ENCODE data around the gene SYT2. TPM values are rescaled to one million over a fixed set of nuclear protein-coding genes. Genes with fewer than 3 reads are reported as not detected.

Gene SYT2
- total RNA-seq, 2 donors from 2014 or later: not detected

GRCh38 chr1:202711949-202712635 is 1.8 kb upstream of the SYT2 start:
- no peak for DNase-seq (ENCODE audit: low spot score in 2 of 2)
- H3K9me3 Mint-ChIP-seq: no peaks in the 10 kb centered on the region
- no peaks in the 10 kb centered on the region for H3K36me3 Mint-ChIP-seq
- no peak for ATAC-seq
- H3K27ac Mint-ChIP-seq: no peak overlapping the region

- ATAC-seq (no peak), DNase-seq (ENCODE audit: low spot score in 2 of 2) (no peak)
- Mint-ChIP-seq H3K36me3 (no peaks in the 10 kb centered on the region), H3K27ac (no peak overlapping the region), H3K9me3 (no peaks in the 10 kb centered on the region)
Observed at GRCh38 chr1:202709276-202710041, 795 bp downstream of the SYT2 start.

GRCh38 chr1:202708456-202709275 is 1.6 kb downstream of the SYT2 start:
- no peaks in the 10 kb centered on the region for H3K36me3 Mint-ChIP-seq

DNA sequence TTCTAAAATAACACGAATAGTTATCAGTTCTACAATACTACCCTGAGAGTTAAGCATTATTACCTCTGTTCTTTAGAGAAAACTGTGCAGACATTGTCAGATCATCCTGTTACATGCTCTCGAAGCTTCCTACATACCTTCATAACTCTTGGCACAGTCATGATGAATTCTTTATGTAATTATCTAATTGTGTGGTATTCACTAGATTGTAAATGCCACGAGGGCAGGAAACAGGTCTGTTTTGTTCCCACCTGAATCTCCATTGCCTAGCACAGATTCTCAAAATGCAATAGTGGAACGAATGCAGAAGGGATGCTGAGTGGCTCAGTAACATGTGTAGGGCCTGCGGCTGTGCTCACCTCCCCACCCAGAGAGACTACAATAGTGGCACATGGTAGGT is 3.4 kb downstream of the SYT2 start:
- no peak for DNase-seq (ENCODE audit: low spot score in 2 of 2)
- H3K27ac Mint-ChIP-seq: no peak overlapping the region
- no peaks in the 10 kb centered on the region for H3K36me3 Mint-ChIP-seq
- no peak for ATAC-seq
- H3K9me3 Mint-ChIP-seq: no peaks in the 10 kb centered on the region

More at GRCh38 chr1:202708456-202709275, 1.6 kb downstream of the SYT2 start:
- H3K9me3 Mint-ChIP-seq: no peaks in the 10 kb centered on the region
- ATAC-seq: no peak
- H3K27ac Mint-ChIP-seq: no peak overlapping the region
- DNase-seq (ENCODE audit: low spot score in 2 of 2): no peak

- DNase-seq (ENCODE audit: low spot score in 2 of 2): no peak
- no peak for ATAC-seq
- Mint-ChIP-seq H3K27ac (no peak overlapping the region), H3K9me3 (no peaks in the 10 kb centered on the region), H3K36me3 (no peaks in the 10 kb centered on the region)
Observed at GRCh38 chr1:202704601-202705000, 5.7 kb downstream of the SYT2 start.

- DNase-seq (ENCODE audit: low spot score in 2 of 2): no peak
- no peak for ATAC-seq
- H3K27ac Mint-ChIP-seq: no peak overlapping the region
- H3K36me3 Mint-ChIP-seq: no peaks in the 10 kb centered on the region
- H3K9me3 Mint-ChIP-seq: no peaks in the 10 kb centered on the region
Observed at GRCh38 chr1:202703191-202703590, 7.1 kb downstream of the SYT2 start.

DNA sequence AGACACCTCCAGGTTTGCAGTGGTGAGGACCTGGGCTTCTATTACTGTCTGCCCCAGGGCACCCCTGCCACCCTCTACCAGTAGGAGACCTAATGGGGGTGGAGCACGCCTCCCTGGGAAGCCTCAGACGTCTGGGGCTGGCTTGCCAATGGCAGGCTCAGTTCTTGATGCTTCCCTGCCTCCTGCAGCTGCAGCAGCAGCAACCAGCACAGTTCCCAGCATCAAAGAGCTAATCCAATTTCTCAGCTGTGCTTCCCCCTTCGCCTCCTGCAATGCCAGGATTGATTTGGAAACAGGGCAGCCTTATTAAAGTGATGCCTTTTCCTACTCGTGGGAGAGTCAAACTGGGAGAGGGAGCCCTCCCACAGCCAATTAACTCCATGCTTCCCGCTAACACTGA is 8.2 kb downstream of the SYT2 start:
- no peak for ATAC-seq
- peak overlapping the region in 1 of 2 donors; percentile 56 for H3K27ac Mint-ChIP-seq
- DNase-seq (ENCODE audit: low spot score in 2 of 2): no peak
- no peaks in the 10 kb centered on the region for H3K36me3 Mint-ChIP-seq
- no peaks in the 10 kb centered on the region for H3K9me3 Mint-ChIP-seq

GRCh38 chr1:202701200-202701599 is 9.1 kb downstream of the SYT2 start:
- no peaks in the 10 kb centered on the region for H3K9me3 Mint-ChIP-seq
- no peak overlapping the region for H3K27ac Mint-ChIP-seq
- DNase-seq (ENCODE audit: low spot score in 2 of 2): no peak
- no peak for ATAC-seq
- no peaks in the 10 kb centered on the region for H3K36me3 Mint-ChIP-seq

GRCh38 chr1:202700061-202700460 is 10.2 kb downstream of the SYT2 start:
- Mint-ChIP-seq H3K36me3 (no peaks in the 10 kb centered on the region), H3K9me3 (no peaks in the 10 kb centered on the region), H3K27ac (no peak overlapping the region)
- DNase-seq (ENCODE audit: low spot score in 2 of 2) (no peak), ATAC-seq (no peak)

DNA sequence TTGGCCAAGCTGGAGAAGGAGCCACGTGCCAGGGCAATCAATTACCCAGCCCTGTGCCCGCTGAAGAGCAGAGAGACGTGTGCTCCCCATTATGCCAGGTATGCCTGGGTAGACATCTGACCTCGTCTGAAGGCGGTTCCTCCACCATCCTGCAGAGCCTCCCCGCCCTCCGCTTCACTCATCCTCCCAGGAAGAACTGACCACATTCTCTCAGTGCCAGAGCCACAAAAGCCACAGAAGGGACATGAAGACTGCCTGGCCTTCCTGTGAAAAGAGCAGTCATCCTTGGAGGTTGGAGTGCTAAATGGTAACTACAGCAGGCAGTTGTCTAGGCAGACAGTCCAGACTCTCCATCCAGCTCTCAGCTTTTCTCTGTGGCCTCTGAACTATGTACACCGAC is 12.0 kb downstream of the SYT2 start:
- ATAC-seq: peak in 1 of 2 donors; percentile 28

DNA sequence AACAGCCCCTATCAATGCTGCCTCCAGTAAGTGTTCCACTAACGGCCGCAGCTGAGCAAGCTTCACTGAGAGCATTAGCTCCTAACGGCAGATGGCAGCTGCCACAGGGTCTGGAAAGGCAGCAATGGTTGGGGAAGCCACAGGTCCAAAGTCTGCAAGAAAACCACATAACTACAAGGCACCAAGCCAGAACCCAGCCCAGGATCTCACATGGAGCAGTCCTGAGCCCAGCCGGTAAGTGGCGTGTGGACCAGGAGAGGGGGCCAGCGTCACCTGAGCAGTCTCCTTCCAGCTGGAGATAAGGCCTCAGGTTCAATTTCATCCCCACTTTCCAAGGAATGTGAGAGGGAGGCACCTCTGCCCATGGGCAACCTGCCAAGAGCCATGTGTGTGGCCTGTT is 13.2 kb downstream of the SYT2 start:
- Mint-ChIP-seq H3K9me3 (peaks cover 0 to 4% of the 10 kb centered on the region in 2 donors), H3K27ac (no peak overlapping the region), H3K36me3 (no peaks in the 10 kb centered on the region)
- DNase-seq (ENCODE audit: low spot score in 2 of 2) (no peak), ATAC-seq (no peak)

More for the DNA sequence above, 12.0 kb downstream of the SYT2 start:
- no peak for DNase-seq (ENCODE audit: low spot score in 2 of 2)
- no peak overlapping the region for H3K27ac Mint-ChIP-seq
- no peaks in the 10 kb centered on the region for H3K36me3 Mint-ChIP-seq
- no peaks in the 10 kb centered on the region for H3K9me3 Mint-ChIP-seq

- no peaks in the 10 kb centered on the region for H3K36me3 Mint-ChIP-seq
- ATAC-seq (no peak), DNase-seq (ENCODE audit: low spot score in 2 of 2) (no peak)
- H3K27ac Mint-ChIP-seq: no peak overlapping the region
- H3K9me3 Mint-ChIP-seq: peaks cover 0 to 4% of the 10 kb centered on the region in 2 donors
Observed at GRCh38 chr1:202694314-202694713, 15.9 kb downstream of the SYT2 start.

- Mint-ChIP-seq H3K36me3 (no peaks in the 10 kb centered on the region), H3K27ac (no peak overlapping the region)
Observed at GRCh38 chr1:202692959-202693555, 17.2 kb downstream of the SYT2 start.

GRCh38 chr1:202691816-202692215 is 18.4 kb downstream of the SYT2 start:
- H3K9me3 Mint-ChIP-seq: peaks cover 0 to 4% of the 10 kb centered on the region in 2 donors
- no peaks in the 10 kb centered on the region for H3K36me3 Mint-ChIP-seq
- ATAC-seq (no peak), DNase-seq (ENCODE audit: low spot score in 2 of 2) (no peak)
- peak overlapping the region in 1 of 2 donors; percentile 55 for H3K27ac Mint-ChIP-seq

More at GRCh38 chr1:202692959-202693555, 17.2 kb downstream of the SYT2 start:
- H3K9me3 Mint-ChIP-seq: peaks cover 0 to 4% of the 10 kb centered on the region in 2 donors
- DNase-seq (ENCODE audit: low spot score in 2 of 2) (peak in 1 of 2 donors; percentile 70), ATAC-seq (peak in 1 of 2 donors; percentile 58)

DNA sequence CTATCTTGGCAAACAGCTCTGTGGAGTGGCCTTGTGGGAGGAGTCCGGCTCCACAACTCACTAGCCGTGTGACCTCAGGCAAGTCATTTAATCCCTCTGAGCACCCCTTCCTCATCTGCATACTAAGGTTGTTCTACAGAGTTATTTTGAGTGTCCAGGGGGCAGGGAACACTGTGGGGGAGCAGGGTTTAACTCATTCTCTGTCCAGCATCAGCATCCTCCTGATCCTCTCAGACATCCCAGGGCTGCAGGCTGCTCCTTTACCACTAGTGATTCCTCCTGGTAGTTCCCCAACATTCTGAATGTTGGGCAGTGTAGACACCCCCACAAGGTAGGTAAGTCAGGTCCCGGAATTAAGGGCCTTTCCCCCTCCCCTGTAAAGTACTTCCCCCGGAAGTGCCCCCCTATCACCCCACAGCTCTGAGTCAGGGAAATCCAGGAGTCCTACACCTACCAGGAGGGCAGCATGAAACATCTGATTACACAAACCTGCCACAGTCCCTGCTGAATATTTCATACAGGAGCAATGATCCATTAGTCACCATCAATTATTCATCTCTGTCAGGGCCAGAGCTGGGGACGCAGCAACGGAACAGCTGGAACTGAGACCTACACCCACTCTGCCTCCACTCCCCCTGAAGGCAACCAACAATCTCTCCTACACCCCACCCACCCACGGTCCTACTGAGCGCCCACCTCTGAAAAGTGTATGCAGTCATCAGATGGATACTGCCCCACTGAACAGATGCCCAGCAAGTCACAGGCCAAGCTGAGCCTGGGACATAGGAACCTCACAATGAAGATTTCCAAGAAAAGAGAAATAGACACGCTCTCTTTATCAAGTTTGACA is 20.5 kb downstream of the SYT2 start:
- Mint-ChIP-seq H3K27ac (no peak overlapping the region), H3K36me3 (no peaks in the 10 kb centered on the region), H3K9me3 (peaks cover 0 to 4% of the 10 kb centered on the region in 2 donors)
- DNase-seq (ENCODE audit: low spot score in 2 of 2) (no peak), ATAC-seq (no peak)

GRCh38 chr1:202689082-202689481 is 21.2 kb downstream of the SYT2 start:
- no peak overlapping the region for H3K27ac Mint-ChIP-seq
- no peaks in the 10 kb centered on the region for H3K36me3 Mint-ChIP-seq
- H3K9me3 Mint-ChIP-seq: peaks cover 0 to 4% of the 10 kb centered on the region in 2 donors
- no peak for DNase-seq (ENCODE audit: low spot score in 2 of 2)
- no peak for ATAC-seq

Measured in activated naive CD4-positive, alpha-beta T cell treated with anti-CD3 and anti-CD28 coated beads, Interleukin-2, amount 50 U/mL, for 72 hours (primary cell).